Glomerular endothelial cell (primary cell): ENCODE measurements around the gene LARP4B. TPM values are rescaled to one million over a fixed set of nuclear protein-coding genes. Genes with fewer than 3 reads are reported as not detected.

Experiments
- DNase-seq: peaks from one replicate; pipeline ENCODE4 v3.0.0-alpha.2; 2011; ENCODE audit warnings: low read depth, low spot score; ENCODE audit errors: extremely low read depth
- total RNA-seq: library from RNA; depleted of rRNA; stranded (reverse); fragments of >200 nt; gene quantifications from 2 replicates; pipeline ENCODE4 v1.2.3, GENCODE V29; 2015

Gene LARP4B
- total RNA-seq = 34.0 and 65.3 TPM in 2 replicates

DNA sequence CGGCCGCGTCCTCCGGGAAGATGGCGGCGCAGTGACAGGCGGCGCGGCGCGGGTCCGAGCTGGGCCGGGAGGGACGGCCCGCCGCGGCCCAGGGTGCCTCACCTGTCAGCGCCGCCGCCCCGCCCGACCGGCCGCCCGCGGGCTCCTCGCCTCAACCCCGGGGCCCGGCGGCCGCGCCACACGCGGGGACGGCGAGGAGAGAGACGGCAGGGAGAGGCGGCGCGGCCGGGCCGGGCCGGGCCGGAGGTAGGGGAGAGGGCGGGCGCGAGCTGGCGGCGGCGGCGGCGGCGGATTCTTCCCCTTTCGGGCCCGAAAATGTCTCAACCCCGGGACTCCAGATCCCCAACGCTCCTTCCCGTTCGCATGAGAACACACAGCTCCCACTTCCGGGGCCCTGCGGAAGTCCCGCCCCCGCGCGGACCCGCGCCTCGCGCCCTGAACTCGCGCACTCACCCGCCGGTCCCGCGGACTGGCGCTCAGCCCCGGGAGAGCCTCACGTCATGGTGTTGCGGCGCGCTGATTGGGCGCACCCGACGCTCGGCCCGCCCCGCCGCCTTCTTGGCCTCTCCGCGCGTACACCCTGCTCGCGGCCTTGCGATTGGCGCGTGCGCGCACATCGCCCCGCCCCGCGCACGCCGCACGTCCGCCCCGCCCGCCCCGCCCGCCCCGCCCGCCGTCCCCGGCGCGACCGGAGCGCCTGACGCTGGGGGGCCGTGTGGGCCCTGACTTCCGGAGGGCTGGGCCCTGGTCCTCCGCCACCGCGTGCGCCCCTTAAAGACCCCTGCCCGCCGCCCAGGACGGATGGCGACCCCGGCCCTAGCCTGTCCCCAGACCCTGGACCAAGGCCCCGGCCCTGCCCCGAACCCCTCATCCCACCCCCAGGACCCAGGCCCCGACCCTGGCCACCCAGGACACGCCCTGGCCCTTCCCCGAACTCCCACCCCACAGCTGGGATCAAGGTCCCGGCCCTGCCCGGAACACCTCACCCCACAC is at the start of gene LARP4B:
Gene LARP4B (minus strand): TSS at position 380 of the 993 bp plus-strand sequence. CDS start 45,984 bp downstream, outside the sequence.
- DNase-seq = peak; percentile 27

DNA sequence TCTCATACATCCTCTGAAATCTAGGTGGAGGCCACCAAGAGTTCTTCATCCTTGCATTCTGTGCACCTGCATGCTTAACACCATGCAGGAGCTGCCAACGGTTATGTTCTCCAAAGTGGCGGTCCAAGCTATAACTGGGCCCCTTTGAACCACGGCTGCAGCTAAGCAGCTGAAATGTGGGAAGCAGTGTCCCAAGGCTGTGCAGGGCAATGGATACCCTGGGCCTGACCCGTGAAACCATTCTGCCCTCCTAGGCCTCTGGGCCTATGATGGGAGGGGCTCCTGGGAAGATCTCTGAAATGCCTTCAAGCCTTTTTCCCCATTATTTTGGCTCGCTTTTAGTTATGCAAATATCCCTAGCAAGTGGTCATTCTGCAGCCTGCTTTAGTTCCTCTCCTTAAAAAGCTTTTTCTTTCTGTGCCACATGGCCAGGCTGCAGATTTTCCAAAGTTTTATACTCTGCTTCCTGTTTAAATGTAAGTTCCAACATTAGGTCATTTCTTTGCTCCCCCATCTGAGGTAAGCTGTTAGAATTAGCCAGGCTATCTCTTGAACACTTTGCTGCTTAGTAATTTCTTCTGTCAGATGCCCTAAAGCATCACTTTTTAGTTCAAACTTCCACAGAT is 49.1 kb upstream of the LARP4B start:
- no peak for DNase-seq

DNA sequence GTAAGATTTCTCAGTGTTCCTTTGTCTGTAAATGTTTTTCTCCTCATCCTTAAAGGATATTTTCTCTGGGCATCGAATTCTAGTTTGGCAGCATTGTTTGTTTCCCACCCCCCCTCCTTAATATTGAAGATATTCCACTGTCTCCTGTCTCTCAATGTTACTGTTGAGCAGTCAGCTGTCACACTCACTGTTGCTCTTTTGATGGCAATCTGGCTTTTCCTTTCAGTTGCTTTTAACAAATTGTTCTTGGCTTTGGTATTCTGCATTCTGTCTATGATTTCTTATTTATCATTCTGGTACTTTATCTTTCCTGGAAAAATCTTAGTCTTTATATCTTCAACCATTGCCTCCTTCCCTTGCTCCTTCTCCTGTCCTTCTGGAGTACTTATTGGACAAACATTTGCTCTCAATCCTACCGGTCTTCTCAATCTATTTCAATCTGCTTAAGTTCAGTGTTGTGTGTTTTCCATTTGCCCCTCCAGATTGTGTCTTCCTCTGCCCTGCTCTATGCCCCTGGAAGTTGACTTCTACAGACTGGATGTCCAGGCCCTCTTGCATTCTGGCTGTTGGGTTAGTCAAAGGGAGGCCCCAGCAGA is 47.4 kb upstream of the LARP4B start:
- no peak for DNase-seq

DNA sequence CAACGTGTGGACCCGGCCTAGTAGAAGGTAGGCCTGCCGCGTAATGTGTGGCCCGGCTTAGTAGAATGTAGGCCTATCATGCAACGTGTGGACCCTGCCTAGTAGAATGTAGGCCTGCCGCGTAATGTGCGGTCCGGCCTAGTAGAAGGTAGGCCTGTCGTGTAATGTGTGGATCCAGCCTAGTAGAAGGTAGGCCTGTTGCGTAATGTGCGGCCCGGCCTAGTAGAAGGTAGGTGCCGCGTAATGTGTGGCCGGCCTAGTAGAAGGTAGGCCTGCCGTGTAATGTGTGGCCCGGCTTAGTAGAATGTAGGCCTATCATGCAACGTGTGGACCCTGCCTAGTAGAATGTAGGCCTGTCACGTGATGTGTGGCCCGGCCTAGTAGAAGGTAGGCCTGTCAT is 44.8 kb upstream of the LARP4B start:
- DNase-seq = no peak

DNA sequence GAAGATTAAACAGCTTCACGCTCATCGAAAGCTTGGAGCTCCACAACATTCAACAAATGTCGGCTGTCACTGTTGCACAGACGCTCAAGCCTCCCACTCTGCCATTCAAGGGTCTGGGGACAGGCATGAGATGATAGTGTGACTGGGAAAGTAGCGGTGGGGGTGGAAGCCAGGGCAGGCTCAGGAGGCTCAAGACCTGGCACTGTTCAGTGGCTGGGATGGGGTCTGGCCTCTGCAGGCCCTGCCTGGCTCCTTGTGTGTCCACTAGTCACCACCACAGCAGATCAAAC is 43.2 kb upstream of the LARP4B start:
- DNase-seq = no peak

DNA sequence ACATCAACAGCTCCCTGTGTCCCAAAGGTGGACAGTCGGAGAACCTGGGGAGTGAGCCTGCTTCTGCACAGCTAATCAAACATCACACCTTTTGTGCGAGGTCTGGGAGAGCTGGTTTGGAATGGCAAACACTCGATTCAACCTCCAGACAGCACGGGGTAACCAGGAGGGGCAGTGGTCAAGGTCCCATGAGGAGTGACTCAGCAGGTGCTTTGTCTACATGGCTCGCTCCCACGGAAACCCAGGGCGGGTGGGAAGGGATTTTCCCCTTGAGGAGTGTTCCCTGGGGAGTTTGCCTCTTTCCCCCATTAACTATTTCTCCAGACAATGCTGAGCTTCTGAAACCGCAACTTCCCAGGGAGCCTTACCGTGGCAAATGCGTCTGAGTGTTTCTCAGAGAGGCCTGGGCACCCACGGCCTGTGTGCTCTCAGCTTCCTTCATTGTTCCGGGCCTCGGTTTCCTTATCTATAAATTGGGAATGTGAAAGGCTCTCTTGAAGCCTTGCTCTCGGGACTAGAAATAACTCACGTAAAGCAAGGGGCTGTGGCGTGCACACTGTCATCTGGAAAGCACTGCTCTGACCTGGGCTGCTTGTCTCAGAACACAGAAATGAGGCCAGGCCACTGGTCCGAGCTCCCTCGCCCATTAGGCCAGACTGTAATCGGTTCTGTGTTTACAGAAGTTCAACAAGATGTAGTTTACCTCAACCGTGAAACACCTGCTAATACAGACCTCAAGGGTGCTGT is 42.7 kb upstream of the LARP4B start:
- no peak for DNase-seq

DNA sequence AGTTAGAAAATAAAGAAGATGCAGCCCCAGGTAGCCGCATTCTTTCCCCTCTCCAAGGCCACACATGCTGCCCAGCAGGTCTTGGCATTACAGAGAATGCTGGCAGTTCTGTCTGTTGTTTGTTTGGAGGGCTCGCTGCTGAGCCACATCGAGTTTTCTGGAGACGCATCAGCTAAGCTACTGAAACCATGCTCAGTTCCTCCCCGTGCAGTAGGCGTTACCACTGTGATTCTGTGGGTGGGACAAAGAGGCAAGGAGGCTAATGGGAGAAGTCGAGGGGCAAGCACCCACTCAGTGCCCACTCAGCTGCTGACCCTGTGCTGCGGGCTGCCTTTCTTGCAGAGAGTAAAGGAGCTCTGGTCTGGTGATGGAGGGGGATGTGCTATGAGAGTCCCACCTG is 41.3 kb upstream of the LARP4B start:
- DNase-seq = no peak

DNA sequence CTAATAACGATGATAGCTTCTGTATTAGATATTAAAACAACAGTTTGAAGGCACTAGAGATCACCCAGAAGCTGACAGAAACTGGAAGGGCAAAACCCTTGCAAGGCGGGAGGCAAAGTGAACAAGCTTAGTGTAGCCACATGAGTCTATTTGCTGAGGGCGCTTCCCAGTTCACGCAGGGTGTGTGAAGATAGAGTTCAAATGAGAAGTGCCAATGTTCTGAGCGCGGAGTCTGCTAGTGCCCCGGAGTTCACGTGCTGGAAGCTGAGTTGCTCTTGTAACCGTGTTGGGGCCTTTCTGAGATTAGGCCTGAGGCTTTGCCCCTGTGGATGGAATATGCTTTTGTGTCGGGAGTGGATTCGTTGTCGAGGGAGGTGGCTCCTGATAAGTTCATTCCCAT is 40.1 kb upstream of the LARP4B start:
- no peak for DNase-seq

DNA sequence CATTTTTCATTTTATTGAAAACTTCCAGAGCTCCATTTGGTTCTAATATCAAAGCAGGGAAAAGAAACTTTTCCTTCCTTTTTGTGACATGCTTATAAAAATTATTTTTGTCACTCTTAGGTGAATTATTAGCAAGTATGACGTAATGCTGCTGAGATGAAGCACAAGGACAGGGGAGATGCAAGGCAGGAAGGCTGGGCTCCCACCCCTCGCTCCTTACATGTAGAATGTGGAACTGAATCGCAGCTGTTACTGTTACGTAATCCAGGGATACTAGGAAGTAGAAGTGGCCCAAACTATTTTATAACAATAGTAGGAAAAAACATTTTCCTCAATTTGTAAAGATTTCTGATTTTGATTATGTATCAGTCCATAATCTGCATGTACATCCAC is 39.6 kb upstream of the LARP4B start:
- no peak for DNase-seq

DNA sequence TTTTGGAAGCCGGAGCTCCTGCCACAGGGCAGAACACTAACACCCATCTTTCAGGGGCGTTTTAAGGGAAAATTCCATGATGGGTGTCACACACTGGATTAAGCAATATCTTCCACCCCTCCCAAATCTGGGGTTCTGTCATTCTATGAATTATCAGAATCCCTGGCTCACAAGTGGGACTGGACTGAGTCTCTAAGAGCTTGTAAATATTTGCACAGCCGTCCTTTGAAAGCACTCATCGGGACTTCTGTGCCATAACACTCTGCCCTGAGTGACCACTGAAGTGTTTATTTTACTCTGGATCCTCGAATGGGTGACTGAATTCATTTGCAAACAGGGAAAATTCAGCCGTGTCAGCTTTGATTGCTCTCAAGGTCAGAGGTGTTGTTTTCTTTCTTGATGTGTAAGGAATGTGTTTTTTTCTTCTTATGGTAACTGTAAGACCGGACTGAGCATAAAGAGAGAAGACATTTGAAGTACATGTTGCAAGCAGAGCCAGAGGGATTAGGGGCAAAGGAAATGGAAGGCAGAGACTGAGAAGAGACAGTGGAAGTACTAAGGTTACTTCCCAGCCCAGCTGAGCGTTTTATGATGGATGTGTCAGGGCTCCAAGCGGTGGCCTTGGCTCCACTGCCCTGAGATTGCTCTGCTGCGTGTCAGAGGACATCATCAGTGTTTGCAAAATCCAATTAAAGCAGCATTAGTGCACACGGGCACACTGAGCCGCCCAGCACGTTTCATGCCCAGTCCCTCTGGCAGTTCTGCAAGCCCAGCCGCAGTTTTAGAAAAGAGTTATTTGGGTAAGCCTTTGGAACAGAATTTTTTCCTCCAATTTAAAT is 39.0 kb upstream of the LARP4B start:
- DNase-seq = no peak

DNA sequence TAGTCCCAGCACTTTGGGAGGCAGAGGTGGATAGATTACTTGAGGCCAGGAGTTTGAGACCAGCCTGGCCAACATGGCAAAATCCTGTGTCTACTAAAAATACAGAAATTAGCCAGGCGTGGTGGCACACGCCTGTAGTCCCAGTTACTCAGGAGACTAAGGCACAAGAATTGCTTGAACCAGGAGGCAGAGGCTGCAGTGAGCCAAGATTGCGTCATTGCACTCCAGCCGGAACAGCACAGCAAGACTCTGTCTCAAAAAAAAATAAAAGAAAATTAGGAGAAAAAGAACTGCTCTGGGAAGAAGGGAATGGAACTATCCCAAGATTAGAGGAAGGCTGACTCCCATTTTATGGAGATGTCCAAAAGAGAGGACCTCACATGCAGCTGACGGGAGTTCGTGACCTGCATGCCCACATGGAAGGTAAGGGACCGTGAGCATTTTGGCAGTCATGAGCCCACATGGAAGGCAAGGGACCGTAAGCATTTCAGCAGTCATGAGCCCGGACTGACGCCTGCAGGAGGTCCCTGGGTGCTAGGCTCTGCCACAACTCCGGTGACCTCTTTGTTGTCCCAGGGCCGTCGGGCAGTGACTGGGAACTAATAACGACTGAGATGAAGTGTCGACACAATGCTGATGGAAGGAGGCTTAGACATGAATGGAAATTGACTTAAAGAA is 38.1 kb upstream of the LARP4B start:
- no peak for DNase-seq

DNA sequence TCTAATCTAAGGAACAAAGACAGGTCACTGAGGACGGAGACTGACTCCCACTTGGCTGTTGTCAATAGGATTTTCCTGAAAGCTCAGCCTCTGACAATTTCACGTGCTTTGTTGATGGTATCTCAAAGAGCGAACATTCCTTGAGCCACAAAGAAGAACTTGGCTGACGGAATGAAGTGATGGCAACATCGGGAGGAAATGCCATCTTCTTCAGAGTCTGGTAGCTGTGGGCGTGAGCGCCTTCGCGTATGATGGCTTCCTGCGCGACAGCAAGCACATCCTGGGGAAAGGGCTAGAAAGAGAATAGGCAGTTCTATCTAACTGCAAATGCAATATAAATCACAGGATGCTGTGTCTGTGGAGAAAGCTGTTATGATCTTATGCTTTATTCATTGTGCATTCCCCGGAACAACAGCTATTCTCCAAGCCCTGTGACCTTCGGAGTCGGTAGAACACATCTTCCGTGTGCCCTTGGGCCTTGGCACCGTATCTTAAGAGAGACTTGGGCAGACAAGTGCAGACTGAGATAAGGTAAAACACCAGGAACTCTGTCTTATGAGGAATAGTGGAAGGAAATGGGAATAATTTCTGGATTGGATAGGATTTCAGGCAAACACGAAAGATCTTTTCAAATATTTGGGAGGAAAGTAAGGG is 37.2 kb upstream of the LARP4B start:
- DNase-seq = no peak

DNA sequence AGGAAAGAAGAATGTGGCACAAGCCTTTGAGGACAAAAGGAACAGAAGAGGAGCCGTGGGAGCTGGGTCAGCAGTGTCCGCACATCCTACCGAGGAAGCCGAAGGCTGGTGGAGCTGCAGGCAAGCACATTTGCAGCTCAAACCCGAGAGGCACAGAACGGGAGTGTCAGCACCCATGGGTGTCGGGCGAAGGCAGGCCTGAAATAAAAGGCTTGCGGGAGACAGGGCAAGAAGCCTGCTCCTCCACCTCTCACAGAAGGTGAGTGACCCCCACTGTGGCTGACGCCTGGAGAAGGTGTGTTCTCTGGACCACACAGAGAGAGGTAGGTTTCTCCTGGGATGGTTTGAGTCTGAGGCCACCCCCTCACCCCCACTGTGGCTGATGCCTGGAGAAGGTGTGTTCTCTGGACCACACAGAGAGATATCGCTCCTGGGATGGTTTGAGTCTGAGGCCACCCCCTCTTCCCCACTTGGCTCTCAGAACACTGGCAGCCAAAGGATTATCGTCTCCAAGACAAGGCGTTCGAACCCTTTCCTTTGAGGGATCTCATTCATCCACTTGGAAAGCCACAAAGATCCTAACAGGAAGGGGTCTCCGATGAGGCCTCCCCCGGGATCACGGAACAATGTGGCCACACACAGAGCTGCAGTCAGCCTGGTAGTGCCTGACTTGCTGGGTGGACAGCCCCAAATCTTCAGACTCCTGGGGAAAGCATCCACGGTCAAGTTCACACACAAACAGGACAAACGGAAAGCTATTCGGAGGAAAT is 35.1 kb upstream of the LARP4B start:
- DNase-seq = no peak

DNA sequence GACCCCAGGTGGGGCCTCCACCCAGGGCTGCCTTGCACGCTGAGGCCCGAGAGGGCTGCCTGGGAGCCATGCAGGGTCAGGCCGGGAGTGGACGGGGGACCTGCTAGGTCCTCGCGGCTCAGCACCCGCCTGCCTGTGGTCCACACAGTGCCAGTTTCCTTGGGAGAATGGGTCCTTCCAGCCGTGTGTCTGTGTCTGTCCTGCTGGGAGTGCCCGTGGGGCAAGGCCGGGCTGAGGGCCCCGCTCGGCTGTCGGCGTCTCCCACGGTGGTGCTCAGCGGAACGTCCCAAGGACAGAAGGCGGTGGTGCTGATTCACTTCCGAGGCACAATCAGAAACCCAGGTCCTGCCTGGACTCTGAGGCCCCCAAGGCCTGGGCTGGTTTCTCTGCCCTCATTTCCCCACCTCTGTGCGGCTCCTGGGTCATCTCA is 33.5 kb upstream of the LARP4B start:
- no peak for DNase-seq

DNA sequence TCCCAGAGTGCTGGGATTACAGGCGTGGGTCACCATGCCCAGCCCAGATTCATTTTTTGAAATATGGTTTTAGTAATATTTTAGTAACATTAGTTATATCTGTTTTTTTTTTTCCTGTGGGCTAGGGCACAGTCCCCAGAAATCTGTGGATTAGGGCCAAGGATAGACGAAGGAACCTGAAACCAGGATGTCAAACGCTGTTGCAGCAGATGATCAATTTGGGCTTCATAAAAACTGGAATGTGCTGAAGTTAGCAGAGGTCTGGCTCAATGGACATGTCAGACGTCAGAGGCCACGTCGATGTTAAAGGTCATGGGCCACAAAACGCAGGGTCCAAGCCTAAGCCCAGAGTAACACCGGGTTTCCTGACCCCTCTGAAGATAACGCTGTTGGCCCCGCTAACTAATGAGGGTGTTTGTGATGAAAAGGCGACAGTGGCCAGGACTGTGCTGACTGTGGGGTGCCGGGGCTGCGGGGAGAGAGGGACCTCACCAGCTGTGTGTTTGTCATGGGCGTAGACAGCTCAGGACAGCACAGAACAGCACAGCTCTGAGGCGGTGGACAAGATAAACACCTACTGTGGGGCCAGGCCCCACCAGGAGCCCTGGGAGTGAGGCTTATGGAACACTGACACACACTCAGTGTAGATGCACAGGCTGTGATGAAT is 32.9 kb upstream of the LARP4B start:
- DNase-seq = no peak

DNA sequence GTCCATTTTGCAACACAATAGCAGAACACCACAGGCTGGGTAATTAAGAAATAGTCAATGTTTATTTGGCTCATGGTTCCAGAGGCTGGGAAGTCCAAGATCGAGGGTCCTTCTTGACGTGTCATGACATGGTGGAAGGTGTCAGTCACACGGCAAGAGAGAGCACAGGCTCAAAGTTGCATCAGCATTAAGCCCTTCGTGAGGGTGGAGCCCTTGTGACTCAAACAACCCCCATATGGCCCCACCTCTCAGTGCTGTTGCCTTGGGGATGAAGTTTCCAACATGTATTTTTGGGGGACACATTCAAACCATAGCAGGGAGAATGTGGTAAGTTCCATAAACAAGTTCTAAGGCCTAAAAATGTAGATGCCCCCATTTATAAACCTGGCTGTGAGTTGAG is 32.1 kb upstream of the LARP4B start:
- DNase-seq = no peak

DNA sequence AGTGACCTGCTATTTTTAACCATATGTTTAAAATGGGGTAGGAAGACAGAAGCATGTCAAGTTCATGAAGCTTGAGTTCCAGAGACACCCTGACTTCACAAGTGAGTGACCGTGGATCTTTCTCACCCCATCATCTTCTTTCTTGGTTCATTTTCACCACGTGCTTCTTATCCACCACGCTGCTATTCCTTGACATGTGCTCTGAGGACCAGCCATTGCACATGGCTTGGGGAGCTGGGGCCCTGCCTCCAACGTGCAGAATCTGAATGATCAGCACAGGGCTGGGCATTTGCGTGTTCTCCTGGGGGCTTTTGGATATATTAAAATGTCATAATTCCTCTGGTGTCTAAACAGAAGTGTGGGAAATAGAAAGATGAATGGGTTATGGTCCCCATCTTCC is 31.7 kb upstream of the LARP4B start:
- DNase-seq = no peak

DNA sequence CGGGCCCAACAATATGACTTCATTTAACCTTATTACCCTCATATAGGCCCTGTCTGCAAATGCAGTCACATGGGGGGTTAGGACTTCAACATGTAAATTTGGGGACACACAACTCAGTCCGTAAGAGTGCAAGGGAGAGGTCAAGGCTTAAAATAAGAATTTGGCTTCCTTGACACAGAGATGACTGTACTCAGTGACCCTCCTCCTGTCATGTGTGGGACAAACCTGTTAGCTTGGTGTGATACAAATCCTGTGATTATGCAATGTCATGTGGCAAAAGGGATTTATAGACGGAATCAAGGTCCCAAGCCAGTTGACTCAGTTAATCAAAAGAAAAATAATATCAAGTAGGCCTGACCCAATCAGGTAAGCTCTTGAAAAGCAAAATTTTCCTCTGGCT is 30.8 kb upstream of the LARP4B start:
- no peak for DNase-seq
